Heart right ventricle (tissue), 16 donors: ENCODE measurements around the gene CARD11. TPM values are rescaled to one million over a fixed set of nuclear protein-coding genes. Genes with fewer than 3 reads are reported as not detected.

Experiments used
- ATAC-seq, 8 donors: fragments of 200-7000 bp; cut with Tn5 transposase; one replicate each; pipeline ENCODE4 v1.9.1; 2020; ENCODE audit warnings: mild to moderate bottlenecking in 8 of 8, moderate library complexity in 8 of 8, moderate number of reproducible peaks in 1 of 8
- DNase-seq, 2 donors: peaks; one replicate each; pipeline ENCODE4 v3.0.0-alpha.2; 2020
- H3K27ac ChIP-seq, 10 donors: fragments of 200-600 bp; sonication (generic) in 2 of 10; one replicate each; pipeline versions ENCODE4 v1.5.0 to v1.8.0; 2020 to 2022; ENCODE audit warnings: mild to moderate bottlenecking in 3 of 10
- H3K27me3 ChIP-seq, 7 donors: fragments of 200-600 bp; one replicate each; pipeline ENCODE4 v1.8.0; 2021 to 2022; ENCODE audit warnings: mild to moderate bottlenecking in 2 of 7
- H3K36me3 ChIP-seq, 9 donors: fragments of 200-600 bp; sonication (generic) in 1 of 9; one replicate each; pipeline versions ENCODE4 v1.5.0 to v1.8.0; 2020 to 2022; ENCODE audit warnings: mild to moderate bottlenecking in 2 of 9
- H3K4me1 ChIP-seq, 9 donors: fragments of 200-600 bp; sonication (generic) in 1 of 9; one replicate each; pipeline versions ENCODE4 v1.5.0 to v1.8.0; 2020 to 2022; ENCODE audit warnings: mild to moderate bottlenecking in 4 of 9
- H3K4me3 ChIP-seq, 10 donors: fragments of 200-600 bp; sonication (generic) in 2 of 10; one replicate each; pipeline versions ENCODE4 v1.5.0 to v1.8.0; 2020 to 2022; ENCODE audit warnings: mild to moderate bottlenecking in 7 of 10, moderate library complexity in 2 of 10
- H3K9me3 ChIP-seq, 11 donors: fragments of 200-600 bp in 10 of 11; sonication (generic) in 2 of 11; one replicate each; pipeline versions ENCODE4 v1.5.0 to v1.8.0; 2013 to 2022; ENCODE audit warnings: mild to moderate bottlenecking in 2 of 11, control low read depth in 1 of 11, moderate library complexity in 1 of 11
- CTCF ChIP-seq, 9 donors: fragments of 200-600 bp; sonication (generic) in 2 of 9; IDR thresholded peaks; one replicate each; pipeline versions ENCODE4 v1.5.0 to v1.8.0; 2021 to 2022; ENCODE audit warnings: antibody characterized with exemption in 9 of 9, mild to moderate bottlenecking in 5 of 9, moderate library complexity in 1 of 9
- WGBS, 2 donors: extraction: QIAGEN DNeasy Blood & Tissue Kit; methylation state at CpG; one replicate each; pipeline ENCODE4 v1.1.7; 2013; ENCODE audit warnings: inconsistent platforms in 1 of 2; 5-methylcytosine and 5-hydroxymethylcytosine counted together
- intact Hi-C, 10 donors: fragments of 100-400 bp; cut with DNase I; formaldehyde crosslinking; loops; one replicate each; pipeline versions ENCODE4 v1.11.1 to v1.14.2; 2022
- polyA plus RNA-seq, 2 donors: library from polyadenylated mRNA; stranded (reverse); fragments of 200-250 nt; gene quantifications; one replicate each; pipeline ENCODE4 v1.2.3, GENCODE V29; 2013
- total RNA-seq, 10 donors: library from RNA; stranded (reverse); fragmentation: NEBNext Ultra II Directional in 3 of 10; extraction: Animal tissue kit (Norgen Biotek cat#: 25700) in 3 of 10; gene quantifications; one replicate each; pipeline versions ENCODE4 v1.2.1 to v1.2.4, GENCODE V29; 2021 to 2023
- donor health status: Arrhythmogenic right ventricular cardiomyopathy.
- donor health status: ischemic (EF 13 %, LVEDD 7.1; RV severe dilation, severe dysfunction).
- donor health status: healthy with polysubstance abuse.
- donor health status: DM: no; HTN: yes; CAD: no.
- donor health status: DM: no; HTN: no; CAD: no.
- donor health status: ischemic (EF 25% LVEDD 6.9; RV normal size, moderate dysfunction).
- donor health status: ischemic (EF 25% LVEDD 5.7; RV mildly dilated, moderate dysfunction).
- donor health status: healthy.
- donor health status: DM: yes; HTN: yes; CAD: no.
- donor health status: Ischemic cardiomyopathy.
- donor health status: ischemic (EF 35%, LVEDD 5.7; RV mildly dilated, moderate dysfunction).
- donor health status: nonischemic (EF 11% LVEDD 7.7; RV severe dilation, severe dysfunction).
- donor health status: DM: yes; HTN: yes; CAD: no.
- donor health status: PGD.
- donor health status: ischemic (EF 29% LVEDD 5.4; RV normal size, mild dysfunction).
- donor health status: nonischemic (EF 23%, LVEDD 6.1; RV moderate dilation, normal function).

Gene CARD11
- total and polyA plus RNA-seq, 12 donors = 0.14 to 1.7 (median 0.30) TPM; not detected in 1

GRCh38 chr7:2926896-2927405 is 116.7 kb downstream of the CARD11 start:
- Histone ChIP-seq H3K4me3 (no peak overlapping the region), H3K4me1 (peaks cover 0 to 4% (median 0%) of the 10 kb centered on the region in 9 donors), H3K27me3 (peaks cover 0 to 55% (median 42%) of the 10 kb centered on the region in 7 donors), H3K36me3 (no peaks in the 10 kb centered on the region), H3K9me3 (no peaks in the 10 kb centered on the region), H3K27ac (no peak overlapping the region)
- intact Hi-C loops = no loop called here
- TF ChIP-seq CTCF (IDR thresholded peaks at IDR 0.05) = no peak
- DNase-seq = no peak
- WGBS, 2 donors = 85 to 87% methylated on average over 8 of the region's 8 CpGs
- ATAC-seq = no peak

- Histone ChIP-seq H3K27ac (no peak overlapping the region), H3K27me3 (peaks cover 0 to 54% (median 41%) of the 10 kb centered on the region in 7 donors), H3K4me3 (no peak overlapping the region), H3K9me3 (no peaks in the 10 kb centered on the region), H3K4me1 (peaks cover 0 to 9% (median 0%) of the 10 kb centered on the region in 9 donors), H3K36me3 (no peaks in the 10 kb centered on the region)
- DNase-seq (no peak), ATAC-seq (no peak)
- no peak for TF ChIP-seq CTCF (IDR thresholded peaks at IDR 0.05)
- intact Hi-C loops = no loop called here
- 84 to 87% methylated on average over 18 of the region's 18 CpGs for WGBS, 2 donors
Observed at GRCh38 chr7:2926120-2926895, 117.4 kb downstream of the CARD11 start.

- H3K27ac ChIP-seq = no peak overlapping the region
- no peak overlapping the region for H3K4me3 ChIP-seq
- TF ChIP-seq CTCF (IDR thresholded peaks at IDR 0.05) = no peak
- no peaks in the 10 kb centered on the region for H3K9me3 ChIP-seq
- no peak for DNase-seq
- H3K27me3 ChIP-seq = peaks cover 0 to 43% (median 30%) of the 10 kb centered on the region in 7 donors
- WGBS, 2 donors = 64 to 68% methylated on average over 22 of the region's 22 CpGs
- no peaks in the 10 kb centered on the region for H3K36me3 ChIP-seq
- no peak for ATAC-seq
- intact Hi-C loops = no loop called here
- peaks cover 0 to 15% (median 0%) of the 10 kb centered on the region in 9 donors for H3K4me1 ChIP-seq
Observed at GRCh38 chr7:2924866-2925840, 118.5 kb downstream of the CARD11 start.
